Liver (tissue), 3 donors: Measurements from ENCODE around the gene CDKN2AIPNL.

ENCODE experiments used
- CTCF ChIP-seq: fragments of 150-350 bp; IDR thresholded peaks from 2 replicates; pipeline ENCODE4 v1.5.1; 2017; ENCODE audit warnings: improper control_type of control experiment, low read depth, low read length; ENCODE audit not compliant: missing input control
- NR2F2 ChIP-seq: IDR thresholded peaks from 2 replicates; pipeline ENCODE4 v1.6.1; 2016; ENCODE audit warnings: antibody characterized with exemption
- donor health status: healthy.
- donor health status: healthy.

GRCh38 chr5:134370311-134370870 is 41.3 kb downstream of the CDKN2AIPNL start:
- TF ChIP-seq CTCF (no peak), NR2F2 (no peak)
